Measurements from ENCODE around the gene ANO10.

DNA sequence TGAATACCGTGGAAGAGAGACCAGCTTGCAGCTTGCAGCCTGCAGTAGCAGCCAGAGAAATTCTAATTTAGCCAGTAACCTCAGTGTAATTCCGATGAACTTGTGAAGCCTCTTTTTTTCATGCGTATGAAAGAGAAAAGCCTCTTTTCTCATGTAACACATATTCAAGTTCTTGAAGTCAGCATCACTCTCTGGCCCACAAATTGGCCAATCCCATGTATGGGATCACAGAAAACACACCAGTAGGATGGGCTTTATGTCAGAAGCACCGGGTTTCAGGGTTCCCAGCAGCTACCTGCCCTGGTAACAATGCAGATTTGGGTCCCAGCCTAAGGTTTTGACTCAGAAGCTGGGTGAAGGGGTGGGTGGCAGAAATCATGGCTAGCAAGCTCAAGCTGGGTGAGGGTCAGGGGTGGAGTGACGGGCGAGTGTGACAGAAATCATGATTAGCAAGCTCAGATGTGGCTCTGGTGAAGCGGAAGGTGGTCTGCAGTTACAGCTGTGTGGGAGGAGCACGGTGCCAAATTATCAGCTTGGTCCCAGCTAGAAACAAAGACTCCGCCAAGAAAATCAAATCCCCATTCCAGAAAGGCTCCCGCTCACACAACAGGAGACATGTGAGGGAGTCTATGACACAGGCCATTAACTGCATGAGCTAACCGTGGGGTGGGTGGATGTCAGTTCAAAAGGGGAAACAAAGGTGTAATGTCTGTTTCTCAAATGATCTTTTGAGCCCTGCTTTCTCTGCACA, 248.8 kb downstream of the ANO10 start:
- no peak for TF ChIP-seq EZH2 (IDR thresholded peaks at IDR 0.05; ENCODE audit: borderline replicate concordance, low read depth, low read length, poor library complexity, severe bottlenecking)
- TF ChIP-seq, protein P1, sequence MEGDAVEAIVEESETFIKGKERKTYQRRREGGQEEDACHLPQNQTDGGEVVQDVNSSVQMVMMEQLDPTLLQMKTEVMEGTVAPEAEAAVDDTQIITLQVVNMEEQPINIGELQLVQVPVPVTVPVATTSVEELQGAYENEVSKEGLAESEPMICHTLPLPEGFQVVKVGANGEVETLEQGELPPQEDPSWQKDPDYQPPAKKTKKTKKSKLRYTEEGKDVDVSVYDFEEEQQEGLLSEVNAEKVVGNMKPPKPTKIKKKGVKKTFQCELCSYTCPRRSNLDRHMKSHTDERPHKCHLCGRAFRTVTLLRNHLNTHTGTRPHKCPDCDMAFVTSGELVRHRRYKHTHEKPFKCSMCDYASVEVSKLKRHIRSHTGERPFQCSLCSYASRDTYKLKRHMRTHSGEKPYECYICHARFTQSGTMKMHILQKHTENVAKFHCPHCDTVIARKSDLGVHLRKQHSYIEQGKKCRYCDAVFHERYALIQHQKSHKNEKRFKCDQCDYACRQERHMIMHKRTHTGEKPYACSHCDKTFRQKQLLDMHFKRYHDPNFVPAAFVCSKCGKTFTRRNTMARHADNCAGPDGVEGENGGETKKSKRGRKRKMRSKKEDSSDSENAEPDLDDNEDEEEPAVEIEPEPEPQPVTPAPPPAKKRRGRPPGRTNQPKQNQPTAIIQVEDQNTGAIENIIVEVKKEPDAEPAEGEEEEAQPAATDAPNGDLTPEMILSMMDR (conservative IDR thresholded peaks at IDR 0.05; ENCODE audit: low read depth, low read length): no peak
